HL-60 (cell line): ENCODE data around the gene EDEM1.

Source experiments
- GABPA ChIP-seq: IDR thresholded peaks from 2 replicates; pipeline ENCODE4 v1.6.1; 2012; ENCODE audit warnings: low read depth
- POLR2AphosphoS5 ChIP-seq: IDR thresholded peaks from 2 replicates; pipeline ENCODE4 v1.6.1; 2012; ENCODE audit warnings: low read depth
- REST ChIP-seq: IDR thresholded peaks from 2 replicates; pipeline ENCODE4 v1.6.1; 2012; ENCODE audit warnings: low read depth; ENCODE audit not compliant: insufficient replicate concordance
- SPI1 ChIP-seq: IDR thresholded peaks from 2 replicates; pipeline ENCODE4 v1.6.1; 2012; ENCODE audit warnings: low read depth, mild to moderate bottlenecking, borderline replicate concordance
- TF ChIP-seq, protein P1 (sequence below): IDR thresholded peaks from one replicate; pipeline ENCODE4 v1.5.1; 2011; ENCODE audit warnings: low read length, control low read depth, inconsistent platforms; ENCODE audit not compliant: insufficient read depth

DNA sequence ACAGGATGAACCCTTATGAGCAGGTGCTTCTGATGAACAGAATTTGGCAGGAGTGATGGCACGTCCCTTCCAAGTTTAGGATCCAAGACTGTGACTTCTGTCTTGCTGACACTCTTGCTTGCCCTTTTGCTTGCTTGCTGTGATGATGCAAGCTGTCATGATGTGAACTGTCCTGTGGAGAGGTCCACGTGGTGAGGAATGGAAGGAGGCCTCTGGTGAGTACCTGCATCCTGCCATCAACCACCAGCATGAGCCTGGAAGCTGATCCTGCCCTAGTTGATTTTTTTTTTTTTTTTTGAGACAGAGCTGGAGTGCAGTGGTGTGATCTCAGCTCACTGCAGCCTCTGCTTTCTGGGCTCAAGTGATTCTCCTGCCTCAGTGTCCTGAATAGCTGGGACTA is 45.5 kb downstream of the EDEM1 start:
- TF ChIP-seq, protein P1, sequence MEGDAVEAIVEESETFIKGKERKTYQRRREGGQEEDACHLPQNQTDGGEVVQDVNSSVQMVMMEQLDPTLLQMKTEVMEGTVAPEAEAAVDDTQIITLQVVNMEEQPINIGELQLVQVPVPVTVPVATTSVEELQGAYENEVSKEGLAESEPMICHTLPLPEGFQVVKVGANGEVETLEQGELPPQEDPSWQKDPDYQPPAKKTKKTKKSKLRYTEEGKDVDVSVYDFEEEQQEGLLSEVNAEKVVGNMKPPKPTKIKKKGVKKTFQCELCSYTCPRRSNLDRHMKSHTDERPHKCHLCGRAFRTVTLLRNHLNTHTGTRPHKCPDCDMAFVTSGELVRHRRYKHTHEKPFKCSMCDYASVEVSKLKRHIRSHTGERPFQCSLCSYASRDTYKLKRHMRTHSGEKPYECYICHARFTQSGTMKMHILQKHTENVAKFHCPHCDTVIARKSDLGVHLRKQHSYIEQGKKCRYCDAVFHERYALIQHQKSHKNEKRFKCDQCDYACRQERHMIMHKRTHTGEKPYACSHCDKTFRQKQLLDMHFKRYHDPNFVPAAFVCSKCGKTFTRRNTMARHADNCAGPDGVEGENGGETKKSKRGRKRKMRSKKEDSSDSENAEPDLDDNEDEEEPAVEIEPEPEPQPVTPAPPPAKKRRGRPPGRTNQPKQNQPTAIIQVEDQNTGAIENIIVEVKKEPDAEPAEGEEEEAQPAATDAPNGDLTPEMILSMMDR = no peak
- no peak for TF ChIP-seq REST
- no peak for TF ChIP-seq POLR2AphosphoS5
- TF ChIP-seq GABPA = no peak
- no peak for TF ChIP-seq SPI1
